HG03159 (cell line): Measurements from ENCODE around the gene IFT52.
"Not testable (repeated sequence)": the region's sequence is repeated elsewhere in the genome, so short reads cannot be mapped to it uniquely, and the experiment has no call there.

Experiments used
- ATAC-seq: cut with Tn5 transposase; IDR thresholded peaks from one replicate; pipeline ENCODE4 v1.9.1; 2021; ENCODE audit warnings: mild to moderate bottlenecking, moderate library complexity; ENCODE audit not compliant: unreplicated experiment

The IFT52 gene

GRCh38 chr20:43636429-43636828 lies 45.7 kb downstream of the IFT52 start:
- ATAC-seq = no peak

GRCh38 chr20:43642548-43642947 lies 51.8 kb downstream of the IFT52 start:
- ATAC-seq = no peak

DNA sequence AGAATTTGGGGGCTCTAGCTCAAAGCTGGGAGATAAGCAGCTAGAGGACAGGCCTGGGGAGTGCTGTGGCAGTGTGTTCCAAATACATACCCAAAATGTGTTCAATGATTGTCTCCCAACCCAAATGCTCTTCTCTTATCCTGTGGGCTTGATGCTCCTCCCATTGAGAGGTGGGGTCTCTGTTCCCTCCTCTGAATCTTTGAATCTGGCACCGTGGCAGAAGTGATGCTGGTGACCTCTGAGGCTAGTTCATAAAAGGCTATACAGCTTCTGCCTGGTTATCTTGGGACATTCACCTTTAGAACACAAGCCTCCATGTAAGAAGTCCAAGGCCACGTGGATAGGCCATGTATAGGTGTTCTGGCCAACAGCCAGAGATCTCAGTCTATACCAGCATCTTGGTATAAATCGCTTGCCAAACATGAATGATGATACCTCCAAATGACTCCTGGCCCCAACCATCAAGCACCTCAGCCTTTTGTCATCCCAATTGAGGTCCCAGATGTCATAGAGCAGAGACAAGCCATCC lies 60.3 kb downstream of the IFT52 start:
- ATAC-seq = no peak

GRCh38 chr20:43651650-43652184 lies 61.0 kb downstream of the IFT52 start:
- not testable (repeated sequence) for ATAC-seq

DNA sequence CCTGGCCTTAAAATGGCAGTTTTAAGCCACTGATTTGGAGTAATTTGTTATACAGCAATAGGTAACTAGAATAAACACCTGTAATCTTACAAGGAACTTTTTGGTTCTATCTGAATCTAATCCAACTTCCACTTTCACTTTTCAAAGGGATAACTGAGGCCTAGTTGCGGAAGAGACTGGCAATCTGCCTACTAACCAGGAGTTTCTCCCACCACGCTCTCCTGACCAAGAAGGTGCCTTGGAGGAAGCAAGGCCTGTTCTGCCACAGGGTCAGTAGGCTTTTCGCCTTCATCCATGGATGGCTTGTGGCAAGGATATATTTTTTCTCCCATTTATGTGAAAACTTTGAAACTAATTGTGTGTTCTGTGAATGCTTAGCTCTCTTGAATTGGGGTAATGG lies 63.2 kb downstream of the IFT52 start:
- no peak for ATAC-seq

- ATAC-seq = not testable (repeated sequence)
Observed at GRCh38 chr20:43655176-43655575, 64.4 kb downstream of the IFT52 start.

DNA sequence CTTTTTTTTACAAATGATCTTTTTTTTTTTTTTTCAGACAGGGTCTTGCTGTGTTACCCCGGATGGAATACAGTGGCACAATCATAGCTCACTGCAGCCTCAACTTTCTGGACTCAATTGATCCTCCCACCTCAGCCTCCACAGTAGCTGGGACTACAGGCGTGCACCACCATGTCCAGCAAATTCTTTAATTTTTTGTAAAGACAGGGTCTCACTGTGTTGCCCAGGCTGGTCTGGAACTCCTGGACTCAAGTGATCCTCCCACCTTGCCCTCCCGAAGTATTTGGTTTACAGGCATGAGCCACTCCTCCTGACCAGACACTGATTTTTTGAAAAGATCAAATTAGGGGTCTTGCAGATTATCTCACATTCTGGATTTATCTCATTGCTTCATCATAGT lies 65.2 kb downstream of the IFT52 start:
- ATAC-seq = no peak

GRCh38 chr20:43658069-43658722 lies 67.5 kb downstream of the IFT52 start:
- ATAC-seq = peak; percentile 19

GRCh38 chr20:43658723-43659419 lies 68.1 kb downstream of the IFT52 start:
- no peak for ATAC-seq

- no peak for ATAC-seq
Observed at GRCh38 chr20:43662943-43663655, 72.4 kb downstream of the IFT52 start.

DNA sequence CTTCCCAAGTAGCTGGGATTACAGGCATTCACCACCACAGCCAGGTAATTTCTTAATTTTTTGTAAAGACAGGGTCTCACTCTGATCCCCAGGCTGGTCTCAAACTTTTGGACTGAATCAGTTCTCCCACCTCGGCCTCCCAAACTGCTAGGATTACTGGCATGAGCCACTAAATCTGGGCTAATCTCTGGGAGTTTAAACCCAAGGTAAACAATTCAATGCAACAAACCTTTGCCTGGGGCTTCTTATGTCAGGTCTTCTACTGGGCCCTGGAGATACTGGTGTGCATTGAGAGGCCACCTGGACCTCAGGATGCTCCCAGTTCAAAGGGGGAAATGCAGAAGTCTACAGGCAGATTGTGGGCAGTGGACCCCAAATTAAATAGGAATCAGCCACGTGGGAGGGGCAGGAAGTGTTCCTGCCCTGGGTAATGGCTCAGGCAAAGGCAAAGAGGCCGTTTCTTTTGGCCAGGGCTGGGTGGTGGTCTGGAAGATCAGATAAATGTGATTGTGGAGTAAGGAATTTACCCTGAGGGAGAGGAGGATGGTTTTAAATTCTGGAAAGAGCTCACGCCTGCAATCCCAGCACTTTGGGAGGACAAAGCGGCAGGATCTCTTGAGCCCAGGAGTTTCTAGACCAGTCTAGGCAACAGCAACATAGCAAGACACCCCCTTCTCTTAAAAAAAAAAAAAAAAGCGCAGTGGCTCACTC lies 74.9 kb downstream of the IFT52 start:
- no peak for ATAC-seq

GRCh38 chr20:43666376-43667328 lies 75.9 kb downstream of the IFT52 start, which contains the start of gene MYBL2:
Gene MYBL2, plus strand, starts transcription at chr20:43667114. Its CDS starts 170 bp downstream, at chr20:43667284.
- ATAC-seq = peak; percentile 75

GRCh38 chr20:43667341-43668132 lies 76.8 kb downstream of the IFT52 start:
- peak; percentile 33 for ATAC-seq

GRCh38 chr20:43669332-43669731 lies 78.6 kb downstream of the IFT52 start:
- no peak for ATAC-seq

DNA sequence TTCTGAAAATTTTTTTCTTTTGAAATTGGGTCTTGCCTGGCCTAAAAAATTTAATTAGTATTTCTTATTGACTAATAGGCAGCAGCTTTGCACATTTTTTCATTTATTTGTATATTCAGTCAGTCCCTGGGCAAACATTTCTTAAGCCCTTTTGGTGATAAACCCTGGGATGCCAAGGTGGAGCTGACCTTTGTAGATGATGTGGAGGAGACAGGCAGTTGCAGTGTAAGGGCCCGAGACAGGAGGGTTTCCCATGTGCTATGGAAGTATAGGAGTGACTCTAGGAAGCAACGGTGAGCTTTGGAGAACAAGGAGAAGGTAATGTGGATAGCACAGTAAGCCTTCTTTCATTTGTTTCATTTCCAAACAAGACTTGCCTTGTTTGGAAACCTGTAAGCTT lies 79.7 kb downstream of the IFT52 start:
- ATAC-seq = no peak

- ATAC-seq = no peak
Observed at GRCh38 chr20:43676368-43676767, 85.6 kb downstream of the IFT52 start.

GRCh38 chr20:43680981-43681380 lies 90.2 kb downstream of the IFT52 start:
- ATAC-seq = no peak

DNA sequence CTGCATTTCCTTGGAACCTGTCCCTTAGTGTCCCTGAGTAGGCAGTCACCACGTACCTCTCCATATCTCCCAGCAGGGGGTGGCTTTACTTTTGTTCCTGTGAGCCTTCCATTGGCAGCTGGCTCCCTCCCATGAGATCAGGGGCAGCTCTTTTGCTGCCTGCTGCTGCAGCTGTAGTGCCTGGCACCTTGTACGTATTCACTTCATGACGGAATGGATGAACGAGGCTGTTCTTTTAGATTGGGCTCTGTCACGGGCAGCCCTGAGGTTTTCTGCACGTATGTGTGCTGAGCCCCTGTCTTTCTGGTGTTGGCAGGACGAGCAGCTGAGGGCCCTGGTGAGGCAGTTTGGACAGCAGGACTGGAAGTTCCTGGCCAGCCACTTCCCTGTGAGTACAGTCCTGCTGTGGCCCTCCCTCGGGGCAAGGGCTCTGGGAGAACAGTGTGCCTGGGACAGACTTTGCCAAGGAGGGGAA lies 90.8 kb downstream of the IFT52 start:
- peak; percentile 27 for ATAC-seq

- peak; percentile 93 for ATAC-seq
Observed at GRCh38 chr20:43681991-43682410, 91.3 kb downstream of the IFT52 start.
